ENCODE results near the gene CCDC148.

- TF ChIP-seq CTCF (IDR thresholded peaks at IDR 0.05) = no peak
- no peak for TF ChIP-seq JUNB (IDR thresholded peaks at IDR 0.05)
- TF ChIP-seq NR3C1 (IDR thresholded peaks at IDR 0.05) = no peak
- TF ChIP-seq GATA3 (IDR thresholded peaks at IDR 0.05; ENCODE audit: borderline replicate concordance) = no peak
- no peak for TF ChIP-seq ZFP36 (IDR thresholded peaks at IDR 0.05; ENCODE audit: borderline replicate concordance, partially characterized antibody)
- no peak for TF ChIP-seq MAX (IDR thresholded peaks at IDR 0.05)
- no peak for TF ChIP-seq E2F6 (IDR thresholded peaks at IDR 0.05; ENCODE audit: borderline replicate concordance, low read depth)
- TF ChIP-seq BCL3 (IDR thresholded peaks at IDR 0.05) = no peak
- TF ChIP-seq JUN (IDR thresholded peaks at IDR 0.05) = no peak
- no peak for TF ChIP-seq KDM1A (IDR thresholded peaks at IDR 0.05; ENCODE audit: low read depth)
- no peak for TF ChIP-seq RFX5 (IDR thresholded peaks at IDR 0.05)
- no peak for TF ChIP-seq CHD2 (IDR thresholded peaks at IDR 0.05; ENCODE audit: low read length, partially characterized antibody)
- no peak for TF ChIP-seq EHMT2 (IDR thresholded peaks at IDR 0.05; ENCODE audit: low read depth)
Measured at GRCh38 chr2:158204741-158205165, 251.8 kb downstream of the CCDC148 start.
